HCT116 (cell line): ENCODE measurements around the gene UBE2D2. TPM values are rescaled to one million over a fixed set of nuclear protein-coding genes. Genes with fewer than 3 reads are reported as not detected.

Source experiments
- ATAC-seq: fragments of 200-7000 bp; cut with Tn5 transposase; 2 replicates; pipeline ENCODE4 v1.9.1; 2020; ENCODE audit warnings: mild to moderate bottlenecking, moderate library complexity
- BruUV-seq: library from RNA; stranded (reverse); fragments of 400-500 nt; replicated peaks from 2 replicates; lab custom pipeline; 2021; lab: Mats Ljungman, UMichigan
- CTCF ChIA-PET: fragments of 300-600 bp; sonication (Branson Sonifier 250); formaldehyde crosslinking; loops from one replicate; lab custom pipeline; 2021; ENCODE audit warnings: antibody characterized with exemption; lab: Charles Lee
- POLR2A ChIA-PET: fragments of 300-600, 350-600 bp; sonication (Branson Sonifier 250); formaldehyde crosslinking; loops from one replicate; lab custom pipeline; 2021; ENCODE audit warnings: antibody characterized with exemption; lab: Charles Lee
- RAD21 ChIA-PET, 2 experiments: fragments of 300-600 bp; sonication (Branson Sonifier 250); formaldehyde crosslinking; loops; one replicate each; lab custom pipeline; 2023; ENCODE audit warnings: low total read pairs in 2 of 2; ENCODE audit not compliant: uncharacterized antibody in 2 of 2, unreplicated experiment in 2 of 2, low non-redundant PET in 1 of 2; lab: Charles Lee
- DNase-seq: peaks from one replicate; pipeline ENCODE4 v3.0.0-alpha.2; 2010; ENCODE audit warnings: low read depth, low spot score
- H2AFZ ChIP-seq: fragments of 200-600 bp; shearing (Covaris generic), sonication (generic); 2 replicates; pipeline ENCODE4 v1.6.1; 2017; ENCODE audit warnings: low read depth, mixed run types, mixed read lengths, antibody characterized with exemption, low read length; ENCODE audit not compliant: poor library complexity, severe bottlenecking
- H3K27ac ChIP-seq: 2 replicates; pipeline ENCODE4 v1.5.1; 2012; ENCODE audit warnings: low read depth, low read length
- H3K27me3 ChIP-seq: fragments of 200-600 bp; sonication (generic); 2 replicates; pipeline ENCODE4 v1.6.1; 2016; ENCODE audit warnings: mixed run types, low read length, mixed read lengths; ENCODE audit not compliant: insufficient read depth
- H3K36me3 ChIP-seq, 2 experiments: fragments of 200-500 bp in 1 of 2; fragments of 200-600 bp in 1 of 2; sonication (Bioruptor generic) in 1 of 2; sonication (generic) in 1 of 2; 2 replicates each; pipeline versions ENCODE4 v1.5.1 to v1.6.1; 2014 to 2016; ENCODE audit warnings: low read length in 2 of 2, inconsistent platforms in 1 of 2, mixed read lengths in 1 of 2, mixed run types in 1 of 2; ENCODE audit not compliant: insufficient read depth in 2 of 2, control insufficient read depth in 1 of 2
- H3K4me1 ChIP-seq, 2 experiments: fragments of 200-600 bp in 1 of 2; sonication (generic) in 1 of 2; 2 replicates each; pipeline versions ENCODE4 v1.5.1 to v1.6.1; 2012 to 2017; ENCODE audit warnings: low read length in 2 of 2, inconsistent platforms in 1 of 2, mild to moderate bottlenecking in 1 of 2, mixed read lengths in 1 of 2, mixed run types in 1 of 2, moderate library complexity in 1 of 2; ENCODE audit not compliant: insufficient read depth in 2 of 2, control insufficient read depth in 1 of 2
- H3K4me2 ChIP-seq: fragments of 200-600 bp; sonication (generic); 2 replicates; pipeline ENCODE4 v1.6.1; 2017; ENCODE audit warnings: mixed run types, low read length, mixed read lengths
- H3K4me3 ChIP-seq, 2 experiments: fragments of 200-600 bp in 1 of 2; sonication (generic) in 1 of 2; replicated peaks in 1 of 2; 2 replicates each; pipeline ENCODE4 v1.5.1; 2011 to 2016; ENCODE audit warnings: low read length in 2 of 2, control low read depth in 1 of 2, low read depth in 1 of 2, mild to moderate bottlenecking in 1 of 2, mixed read lengths in 1 of 2, mixed run types in 1 of 2
- H3K79me2 ChIP-seq: fragments of 200-600 bp; sonication (generic); 2 replicates; pipeline ENCODE4 v1.6.1; 2017; ENCODE audit warnings: mild to moderate bottlenecking, mixed run types, low read length, moderate library complexity, mixed read lengths; ENCODE audit not compliant: insufficient read depth
- H3K9ac ChIP-seq: fragments of 200-600 bp; sonication (generic); 2 replicates; pipeline ENCODE4 v1.6.1; 2016; ENCODE audit warnings: low read length, mixed read lengths
- H3K9me2 ChIP-seq: fragments of 200-600 bp; sonication (generic), shearing (Covaris generic); 2 replicates; pipeline ENCODE4 v1.6.1; 2017; ENCODE audit warnings: mixed run types, mild to moderate bottlenecking, moderate library complexity; ENCODE audit not compliant: insufficient read depth
- H3K9me3 ChIP-seq, 2 experiments: fragments of 200-500 bp in 1 of 2; fragments of 200-600 bp in 1 of 2; sonication (Bioruptor generic) in 1 of 2; sonication (generic) in 1 of 2; 2 replicates each; pipeline ENCODE4 v1.6.1; 2014 to 2017; ENCODE audit warnings: low read length in 2 of 2, mixed read lengths in 2 of 2, inconsistent platforms in 1 of 2, low read depth in 1 of 2, mild to moderate bottlenecking in 1 of 2, mixed run types in 1 of 2, moderate library complexity in 1 of 2; ENCODE audit not compliant: control insufficient read depth in 1 of 2, insufficient read depth in 1 of 2
- H4K20me1 ChIP-seq: fragments of 200-600 bp; sonication (generic), shearing (Covaris generic); 2 replicates; pipeline ENCODE4 v1.6.1; 2017; ENCODE audit warnings: mixed run types, mild to moderate bottlenecking, moderate library complexity; ENCODE audit not compliant: insufficient read depth
- CBX3 ChIP-seq: IDR thresholded peaks from 2 replicates; pipeline ENCODE4 v1.6.1; 2012; ENCODE audit warnings: low read depth
- CEBPB ChIP-seq: IDR thresholded peaks from 2 replicates; pipeline ENCODE4 v1.6.1; 2012; ENCODE audit warnings: low read depth
- ELF1 ChIP-seq: IDR thresholded peaks from 2 replicates; pipeline ENCODE4 v1.6.1; 2012; ENCODE audit warnings: low read depth, borderline replicate concordance
- EZH2 ChIP-seq: fragments of 200-600 bp; sonication (generic); IDR thresholded peaks from 2 replicates; pipeline ENCODE4 v1.6.1; 2017; ENCODE audit warnings: antibody characterized with exemption, mixed run types
- POLR2A ChIP-seq: IDR thresholded peaks from 2 replicates; pipeline ENCODE4 v1.7.0; 2011; ENCODE audit warnings: borderline replicate concordance; ENCODE audit not compliant: insufficient read depth, insufficient read length; ENCODE audit errors: extremely low read depth
- POLR2AphosphoS5 ChIP-seq: IDR thresholded peaks from 2 replicates; pipeline ENCODE4 v1.6.1; 2011; ENCODE audit warnings: mild to moderate bottlenecking, low read depth, low read length, moderate library complexity
- RAD21 ChIP-seq: IDR thresholded peaks from 2 replicates; pipeline ENCODE4 v1.6.1; 2012; ENCODE audit warnings: low read depth, mild to moderate bottlenecking
- SIN3A ChIP-seq: IDR thresholded peaks from 2 replicates; pipeline ENCODE4 v1.6.1; 2012; ENCODE audit warnings: low read depth
- SRF ChIP-seq: IDR thresholded peaks from 2 replicates; pipeline ENCODE4 v1.6.1; 2012; ENCODE audit warnings: low read depth
- TCF7L2 ChIP-seq: IDR thresholded peaks from 2 replicates; pipeline ENCODE4 v1.7.0; 2011; ENCODE audit warnings: borderline replicate concordance, inconsistent platforms; ENCODE audit not compliant: insufficient read depth, insufficient read length; ENCODE audit errors: extremely low read depth
- YY1 ChIP-seq: IDR thresholded peaks from 2 replicates; pipeline ENCODE4 v1.6.1; 2011; ENCODE audit warnings: low read length, low read depth, moderate library complexity, mild to moderate bottlenecking; ENCODE audit not compliant: insufficient replicate concordance; ENCODE audit errors: extremely low read depth
- intact Hi-C: fragments of 100-400 bp; cut with micrococcal nuclease; formaldehyde crosslinking; loops from 2 replicates; pipeline ENCODE4 v1.10.0; 2022
- total RNA-seq: library from RNA; stranded (reverse); gene quantifications from one replicate; pipeline ENCODE4 v1.2.1, GENCODE V29; 2021; ENCODE audit not compliant: unreplicated experiment
- TF ChIP-seq, protein P1 (sequence below): IDR thresholded peaks from 2 replicates; pipeline ENCODE4 v1.6.1; 2012; ENCODE audit warnings: low read depth
- TF ChIP-seq, protein P2 (sequence below), 3 experiments: fragments of 200-600 bp in 1 of 3; sonication (generic) in 1 of 3; IDR thresholded peaks in 2 of 3; conservative IDR thresholded peaks in 1 of 3; 2 replicates each; pipeline ENCODE4 v1.5.1; 2012 to 2017; ENCODE audit warnings: low read depth in 2 of 3, low read length in 2 of 3, antibody characterized with exemption in 1 of 3, borderline replicate concordance in 1 of 3, control low read depth in 1 of 3, mild to moderate bottlenecking in 1 of 3, mixed read lengths in 1 of 3, mixed run types in 1 of 3, moderate library complexity in 1 of 3; ENCODE audit not compliant: insufficient read depth in 1 of 3
- TF ChIP-seq, protein P3 (sequence below): IDR thresholded peaks from 2 replicates; pipeline ENCODE4 v1.6.1; 2012
- TF ChIP-seq, protein P4 (sequence below): IDR thresholded peaks from 2 replicates; pipeline ENCODE4 v1.6.1; 2012

UBE2D2 gene
- total RNA-seq, 1 experiment from 2014 or later: 140 TPM

DNA sequence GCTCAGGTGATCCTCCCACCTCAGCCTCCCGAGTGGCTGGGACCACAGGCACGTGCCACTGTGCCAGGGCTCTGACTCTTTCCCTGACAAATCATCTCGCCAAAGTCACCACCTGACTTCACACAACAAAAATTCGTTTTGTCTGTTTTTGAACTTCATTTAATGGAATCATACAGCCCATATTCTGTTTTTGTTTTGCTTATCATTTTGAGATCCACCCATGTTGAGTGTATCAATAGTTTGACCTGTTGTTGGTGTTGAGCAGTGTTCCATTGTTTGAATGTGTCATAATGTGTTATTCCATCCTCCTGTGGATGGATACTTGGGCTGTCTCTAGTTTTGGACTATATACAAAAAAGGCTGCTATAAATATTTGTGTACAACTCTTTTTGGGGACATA lies 6.9 kb upstream of the UBE2D2 start:
- intact Hi-C loops: no loop called here
- DNase-seq (no peak), ATAC-seq (no peak)
- no peak overlapping the region for H2AFZ ChIP-seq
- CTCF ChIA-PET: no interaction called here
- RAD21 ChIA-PET: no interaction called here
- H4K20me1 ChIP-seq: no peaks in the 10 kb centered on the region
- no peak overlapping the region for H3K4me2 ChIP-seq
- H3K9ac ChIP-seq: no peak overlapping the region
- no peaks in the 10 kb centered on the region; a peak in 1 of 4 replicates for H3K9me3 ChIP-seq
- H3K4me3 ChIP-seq: no peak overlapping the region
- H3K27me3 ChIP-seq: no peaks in the 10 kb centered on the region
- H3K36me3 ChIP-seq: no peaks in the 10 kb centered on the region
- no peaks in the 10 kb centered on the region for H3K9me2 ChIP-seq
- BruUV-seq: no TSS peak
- TF ChIP-seq ELF1: no peak
- TF ChIP-seq, protein P1, sequence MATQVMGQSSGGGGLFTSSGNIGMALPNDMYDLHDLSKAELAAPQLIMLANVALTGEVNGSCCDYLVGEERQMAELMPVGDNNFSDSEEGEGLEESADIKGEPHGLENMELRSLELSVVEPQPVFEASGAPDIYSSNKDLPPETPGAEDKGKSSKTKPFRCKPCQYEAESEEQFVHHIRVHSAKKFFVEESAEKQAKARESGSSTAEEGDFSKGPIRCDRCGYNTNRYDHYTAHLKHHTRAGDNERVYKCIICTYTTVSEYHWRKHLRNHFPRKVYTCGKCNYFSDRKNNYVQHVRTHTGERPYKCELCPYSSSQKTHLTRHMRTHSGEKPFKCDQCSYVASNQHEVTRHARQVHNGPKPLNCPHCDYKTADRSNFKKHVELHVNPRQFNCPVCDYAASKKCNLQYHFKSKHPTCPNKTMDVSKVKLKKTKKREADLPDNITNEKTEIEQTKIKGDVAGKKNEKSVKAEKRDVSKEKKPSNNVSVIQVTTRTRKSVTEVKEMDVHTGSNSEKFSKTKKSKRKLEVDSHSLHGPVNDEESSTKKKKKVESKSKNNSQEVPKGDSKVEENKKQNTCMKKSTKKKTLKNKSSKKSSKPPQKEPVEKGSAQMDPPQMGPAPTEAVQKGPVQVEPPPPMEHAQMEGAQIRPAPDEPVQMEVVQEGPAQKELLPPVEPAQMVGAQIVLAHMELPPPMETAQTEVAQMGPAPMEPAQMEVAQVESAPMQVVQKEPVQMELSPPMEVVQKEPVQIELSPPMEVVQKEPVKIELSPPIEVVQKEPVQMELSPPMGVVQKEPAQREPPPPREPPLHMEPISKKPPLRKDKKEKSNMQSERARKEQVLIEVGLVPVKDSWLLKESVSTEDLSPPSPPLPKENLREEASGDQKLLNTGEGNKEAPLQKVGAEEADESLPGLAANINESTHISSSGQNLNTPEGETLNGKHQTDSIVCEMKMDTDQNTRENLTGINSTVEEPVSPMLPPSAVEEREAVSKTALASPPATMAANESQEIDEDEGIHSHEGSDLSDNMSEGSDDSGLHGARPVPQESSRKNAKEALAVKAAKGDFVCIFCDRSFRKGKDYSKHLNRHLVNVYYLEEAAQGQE: no peak
- no peak for TF ChIP-seq YY1
- TF ChIP-seq CEBPB: no peak
- TF ChIP-seq, protein P2, sequence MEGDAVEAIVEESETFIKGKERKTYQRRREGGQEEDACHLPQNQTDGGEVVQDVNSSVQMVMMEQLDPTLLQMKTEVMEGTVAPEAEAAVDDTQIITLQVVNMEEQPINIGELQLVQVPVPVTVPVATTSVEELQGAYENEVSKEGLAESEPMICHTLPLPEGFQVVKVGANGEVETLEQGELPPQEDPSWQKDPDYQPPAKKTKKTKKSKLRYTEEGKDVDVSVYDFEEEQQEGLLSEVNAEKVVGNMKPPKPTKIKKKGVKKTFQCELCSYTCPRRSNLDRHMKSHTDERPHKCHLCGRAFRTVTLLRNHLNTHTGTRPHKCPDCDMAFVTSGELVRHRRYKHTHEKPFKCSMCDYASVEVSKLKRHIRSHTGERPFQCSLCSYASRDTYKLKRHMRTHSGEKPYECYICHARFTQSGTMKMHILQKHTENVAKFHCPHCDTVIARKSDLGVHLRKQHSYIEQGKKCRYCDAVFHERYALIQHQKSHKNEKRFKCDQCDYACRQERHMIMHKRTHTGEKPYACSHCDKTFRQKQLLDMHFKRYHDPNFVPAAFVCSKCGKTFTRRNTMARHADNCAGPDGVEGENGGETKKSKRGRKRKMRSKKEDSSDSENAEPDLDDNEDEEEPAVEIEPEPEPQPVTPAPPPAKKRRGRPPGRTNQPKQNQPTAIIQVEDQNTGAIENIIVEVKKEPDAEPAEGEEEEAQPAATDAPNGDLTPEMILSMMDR (IDR thresholded peaks at IDR 0.05 in 2 of 3, conservative IDR thresholded peaks at IDR 0.05 in 1 of 3; ENCODE audit: borderline replicate concordance in 1 of 3, insufficient read depth in 1 of 3, low read depth in 2 of 3, low read length in 2 of 3): no peak
- TF ChIP-seq TCF7L2: no peak
- TF ChIP-seq, protein P3, sequence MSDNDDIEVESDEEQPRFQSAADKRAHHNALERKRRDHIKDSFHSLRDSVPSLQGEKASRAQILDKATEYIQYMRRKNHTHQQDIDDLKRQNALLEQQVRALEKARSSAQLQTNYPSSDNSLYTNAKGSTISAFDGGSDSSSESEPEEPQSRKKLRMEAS: no peak
- no peak for TF ChIP-seq EZH2
- TF ChIP-seq, protein P4, sequence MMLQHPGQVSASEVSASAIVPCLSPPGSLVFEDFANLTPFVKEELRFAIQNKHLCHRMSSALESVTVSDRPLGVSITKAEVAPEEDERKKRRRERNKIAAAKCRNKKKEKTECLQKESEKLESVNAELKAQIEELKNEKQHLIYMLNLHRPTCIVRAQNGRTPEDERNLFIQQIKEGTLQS: no peak
- no peak for TF ChIP-seq RAD21
- TF ChIP-seq CBX3: no peak
- TF ChIP-seq SIN3A: no peak
- TF ChIP-seq POLR2A: no peak
- no peak for TF ChIP-seq POLR2AphosphoS5
- no peak for TF ChIP-seq SRF
- H3K4me1 ChIP-seq: peaks cover 0 to 22% of the 10 kb centered on the region in 2 experiments; a peak in 2 of 4 replicates
- no peaks in the 10 kb centered on the region for H3K79me2 ChIP-seq
- H3K27ac ChIP-seq: no peak overlapping the region
- POLR2A ChIA-PET: no interaction called here
